Right atrium auricular region (tissue), 2 donors: Measurements from ENCODE around the gene KCNH1. TPM values are rescaled to one million over a fixed set of nuclear protein-coding genes. Genes with fewer than 3 reads are reported as not detected.

Experiments
- DNase-seq: peaks from one replicate; pipeline ENCODE4 v3.0.0-alpha.2; 2019; ENCODE audit warnings: low spot score
- H3K27ac ChIP-seq, 2 donors: fragments of 200-600 bp; sonication (generic); 1 replicate in 1 of 2; 2 replicates in 1 of 2; pipeline ENCODE4 v1.5.1; 2016 to 2019
- H3K27me3 ChIP-seq, 2 donors: fragments of 200-600 bp; sonication (generic); one replicate each; pipeline versions ENCODE4 v1.5.1 to v1.6.0; 2017 to 2019
- H3K36me3 ChIP-seq: fragments of 200-600 bp; sonication (generic); one replicate; pipeline ENCODE4 v1.5.1; 2016
- H3K4me1 ChIP-seq, 2 donors: fragments of 200-600 bp; sonication (generic); one replicate each; pipeline versions ENCODE4 v1.5.1 to v1.6.0; 2017 to 2019
- H3K4me3 ChIP-seq, 2 donors: fragments of 200-600 bp; sonication (generic); 1 replicate in 1 of 2; 2 replicates in 1 of 2; pipeline ENCODE4 v1.5.1; 2017 to 2019; ENCODE audit warnings: mild to moderate bottlenecking in 1 of 2, moderate library complexity in 1 of 2
- H3K9me3 ChIP-seq, 2 donors: fragments of 200-600 bp; sonication (generic); one replicate each; pipeline ENCODE4 v1.5.1; 2019
- total RNA-seq, 2 donors: library from RNA; depleted of rRNA; stranded (reverse); fragments of >200 nt; gene quantifications; one replicate each; pipeline ENCODE4 v1.1.0, GENCODE V29; 2016
- TF ChIP-seq, protein P1 (sequence below), 2 donors: fragments of 200-600 bp; sonication (generic); IDR thresholded peaks; one replicate each; pipeline ENCODE4 v1.5.1; 2019; ENCODE audit warnings: antibody characterized with exemption in 2 of 2

Gene KCNH1
- total RNA-seq, 2 donors from 2014 or later: not detected

DNA sequence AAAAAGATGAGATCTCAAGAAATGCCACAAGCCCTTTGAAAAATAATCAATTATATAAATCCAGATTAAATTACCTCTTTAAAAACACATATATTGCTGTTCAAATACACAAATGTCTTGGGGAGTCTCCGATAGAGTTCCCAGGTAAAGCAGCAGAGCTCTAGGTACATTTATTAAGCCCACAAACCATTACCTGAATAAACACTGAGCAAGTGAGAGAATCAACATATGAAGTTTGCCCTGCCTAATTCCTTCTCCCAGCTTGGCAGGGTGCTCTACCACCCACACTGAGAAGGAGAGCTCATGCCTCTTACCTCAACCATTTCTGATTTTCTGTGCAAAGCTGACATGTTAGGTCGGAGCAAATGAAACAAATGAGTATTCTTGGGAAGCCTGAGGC, 402.4 kb downstream of the KCNH1 start:
- TF ChIP-seq, protein P1, sequence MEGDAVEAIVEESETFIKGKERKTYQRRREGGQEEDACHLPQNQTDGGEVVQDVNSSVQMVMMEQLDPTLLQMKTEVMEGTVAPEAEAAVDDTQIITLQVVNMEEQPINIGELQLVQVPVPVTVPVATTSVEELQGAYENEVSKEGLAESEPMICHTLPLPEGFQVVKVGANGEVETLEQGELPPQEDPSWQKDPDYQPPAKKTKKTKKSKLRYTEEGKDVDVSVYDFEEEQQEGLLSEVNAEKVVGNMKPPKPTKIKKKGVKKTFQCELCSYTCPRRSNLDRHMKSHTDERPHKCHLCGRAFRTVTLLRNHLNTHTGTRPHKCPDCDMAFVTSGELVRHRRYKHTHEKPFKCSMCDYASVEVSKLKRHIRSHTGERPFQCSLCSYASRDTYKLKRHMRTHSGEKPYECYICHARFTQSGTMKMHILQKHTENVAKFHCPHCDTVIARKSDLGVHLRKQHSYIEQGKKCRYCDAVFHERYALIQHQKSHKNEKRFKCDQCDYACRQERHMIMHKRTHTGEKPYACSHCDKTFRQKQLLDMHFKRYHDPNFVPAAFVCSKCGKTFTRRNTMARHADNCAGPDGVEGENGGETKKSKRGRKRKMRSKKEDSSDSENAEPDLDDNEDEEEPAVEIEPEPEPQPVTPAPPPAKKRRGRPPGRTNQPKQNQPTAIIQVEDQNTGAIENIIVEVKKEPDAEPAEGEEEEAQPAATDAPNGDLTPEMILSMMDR (IDR thresholded peaks at IDR 0.05): no peak

DNA sequence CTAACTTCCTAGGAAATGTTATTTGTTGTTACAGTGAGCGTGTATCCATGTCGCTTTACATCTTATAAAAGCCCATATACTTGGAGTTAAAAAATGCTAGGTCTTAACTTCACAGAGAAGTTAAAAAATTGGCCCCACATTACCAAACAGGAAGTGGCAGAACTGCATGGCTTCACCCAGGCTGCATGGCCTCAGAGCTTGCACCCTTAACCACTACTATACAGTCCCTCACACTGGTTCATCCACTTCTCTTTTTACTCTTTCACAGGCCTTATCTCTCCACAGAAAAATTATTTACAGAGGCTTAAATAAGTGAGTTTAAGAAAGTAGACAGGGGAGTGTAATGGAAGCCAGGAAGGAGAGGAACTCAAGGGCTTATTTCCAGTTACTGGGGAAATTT, 402.8 kb downstream of the KCNH1 start:
- TF ChIP-seq, protein P1 (IDR thresholded peaks at IDR 0.05): no peak
- H3K9me3 ChIP-seq: no peaks in the 10 kb centered on the region

More for the DNA sequence above, 402.4 kb downstream of the KCNH1 start:
- Histone ChIP-seq H3K27ac (no peak overlapping the region), H3K4me1 (no peaks in the 10 kb centered on the region), H3K36me3 (no peaks in the 10 kb centered on the region), H3K9me3 (no peaks in the 10 kb centered on the region), H3K27me3 (no peaks in the 10 kb centered on the region), H3K4me3 (no peak overlapping the region)
- no peak for DNase-seq

DNA sequence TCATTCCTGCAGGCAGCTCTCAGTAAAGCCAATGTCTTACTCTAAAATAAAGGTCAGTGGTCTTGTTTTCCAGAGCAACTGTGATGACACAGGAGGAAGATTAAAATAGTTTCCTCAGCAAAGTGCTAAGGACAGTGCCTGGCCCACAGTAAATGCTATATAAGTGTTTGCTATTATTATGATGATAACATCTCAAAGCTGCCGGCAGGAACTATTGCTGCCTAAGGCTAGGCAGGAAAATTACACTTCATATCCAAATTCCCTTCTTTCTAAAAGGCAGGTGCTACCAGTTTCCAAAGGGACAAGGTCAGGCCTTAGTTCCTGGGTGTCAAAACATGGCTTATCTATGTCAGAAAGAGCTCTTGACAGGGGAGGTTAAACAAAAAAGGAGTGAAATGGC, 403.9 kb downstream of the KCNH1 start:
- DNase-seq: no peak
- no peaks in the 10 kb centered on the region for H3K4me1 ChIP-seq
- H3K4me3 ChIP-seq: no peak overlapping the region
- H3K27ac ChIP-seq: no peak overlapping the region
- no peaks in the 10 kb centered on the region for H3K9me3 ChIP-seq
- H3K36me3 ChIP-seq: no peaks in the 10 kb centered on the region
- H3K27me3 ChIP-seq: no peaks in the 10 kb centered on the region
- TF ChIP-seq, protein P1 (IDR thresholded peaks at IDR 0.05): no peak

More for the DNA sequence above, 402.8 kb downstream of the KCNH1 start:
- H3K36me3 ChIP-seq: no peaks in the 10 kb centered on the region
- no peak overlapping the region for H3K4me3 ChIP-seq
- no peak for DNase-seq
- H3K27ac ChIP-seq: no peak overlapping the region
- no peaks in the 10 kb centered on the region for H3K4me1 ChIP-seq
- no peaks in the 10 kb centered on the region for H3K27me3 ChIP-seq

DNA sequence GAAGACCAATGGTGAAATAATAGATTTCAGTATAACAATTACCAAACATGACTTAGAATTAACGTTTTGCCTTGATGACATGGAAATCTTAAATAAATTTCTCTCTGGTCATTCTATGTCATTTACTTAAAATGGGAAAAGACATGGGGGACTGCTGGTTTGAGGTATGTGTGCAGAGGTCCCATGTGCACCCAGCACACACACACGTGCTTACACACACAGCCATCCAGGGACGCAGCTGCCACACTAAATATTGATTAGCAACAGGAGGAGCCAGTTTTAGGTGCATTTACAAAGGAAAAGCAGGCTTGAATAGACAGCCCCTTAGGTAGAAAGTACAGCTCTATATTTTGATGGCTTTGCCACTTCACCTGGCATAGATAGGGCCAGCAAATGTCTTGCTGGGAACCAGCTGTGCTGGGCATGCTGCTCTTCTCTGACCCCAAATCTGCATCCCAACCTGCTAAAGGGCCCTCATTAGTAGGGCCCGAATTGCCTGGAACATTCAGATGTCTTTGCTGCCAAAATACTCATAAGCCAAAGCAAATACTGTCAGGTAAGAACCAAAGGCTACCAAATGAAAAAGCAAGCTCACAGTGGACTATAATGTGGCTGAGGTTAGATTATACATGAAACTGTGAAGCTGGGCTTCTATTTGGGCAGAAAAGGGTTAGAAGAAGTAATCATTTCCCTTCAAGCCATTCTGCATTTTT, 405.4 kb downstream of the KCNH1 start:
- TF ChIP-seq, protein P1 (IDR thresholded peaks at IDR 0.05): no peak
- no peak overlapping the region for H3K4me3 ChIP-seq

DNA sequence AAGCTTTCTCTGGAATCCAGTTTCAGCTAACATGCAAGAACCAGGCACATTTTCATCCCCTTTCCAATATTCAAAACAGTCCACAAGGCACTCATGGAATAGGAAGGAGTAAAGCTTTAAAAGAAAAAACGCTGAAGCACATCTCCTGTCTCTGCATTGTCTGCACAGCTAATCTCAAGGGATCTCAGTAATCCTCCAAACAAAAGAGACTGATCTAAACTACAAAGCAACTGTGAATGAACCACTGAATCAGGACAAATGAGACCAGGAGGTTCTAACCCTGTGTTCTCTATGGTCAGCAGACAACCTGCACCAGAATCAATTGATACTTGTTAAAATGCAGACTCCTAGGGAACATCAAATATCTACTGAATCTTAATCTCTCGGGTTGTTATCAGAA, 406.2 kb downstream of the KCNH1 start:
- Histone ChIP-seq H3K4me1 (no peaks in the 10 kb centered on the region), H3K27ac (no peak overlapping the region), H3K27me3 (no peaks in the 10 kb centered on the region), H3K9me3 (no peaks in the 10 kb centered on the region), H3K36me3 (no peaks in the 10 kb centered on the region), H3K4me3 (no peak overlapping the region)
- TF ChIP-seq, protein P1 (IDR thresholded peaks at IDR 0.05): no peak
- no peak for DNase-seq

More for the DNA sequence above, 405.4 kb downstream of the KCNH1 start:
- no peaks in the 10 kb centered on the region for H3K9me3 ChIP-seq
- no peaks in the 10 kb centered on the region for H3K4me1 ChIP-seq
- DNase-seq: no peak
- no peaks in the 10 kb centered on the region for H3K36me3 ChIP-seq
- H3K27ac ChIP-seq: no peak overlapping the region
- H3K27me3 ChIP-seq: no peaks in the 10 kb centered on the region

DNA sequence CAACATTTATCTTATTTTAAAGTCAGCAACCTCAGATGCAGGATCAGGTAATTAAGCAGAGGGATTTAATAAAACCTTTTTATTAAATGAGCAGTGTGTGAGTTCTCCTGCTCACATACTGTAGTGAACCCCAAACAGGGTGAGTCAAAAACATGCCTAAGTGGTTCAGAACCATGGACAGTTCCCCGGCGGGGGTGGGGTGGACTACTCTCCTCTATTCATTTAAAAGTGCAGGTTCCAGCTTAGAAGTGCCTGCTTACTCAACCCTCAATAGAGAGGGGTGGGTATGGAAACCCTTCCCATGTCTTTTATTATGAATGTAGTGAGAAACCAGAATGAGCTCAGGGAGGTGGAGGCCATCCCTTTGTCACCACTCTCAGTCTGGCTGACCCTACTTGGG, 407.3 kb downstream of the KCNH1 start:
- H3K36me3 ChIP-seq: no peaks in the 10 kb centered on the region
- H3K27ac ChIP-seq: no peak overlapping the region
- H3K27me3 ChIP-seq: no peaks in the 10 kb centered on the region
- H3K4me3 ChIP-seq: no peak overlapping the region
- no peaks in the 10 kb centered on the region for H3K4me1 ChIP-seq
- TF ChIP-seq, protein P1 (IDR thresholded peaks at IDR 0.05): no peak
- no peaks in the 10 kb centered on the region for H3K9me3 ChIP-seq
- no peak for DNase-seq
